ENCODE results near the gene DLG2.

Gene DLG2

GRCh38 chr11:85483861-85484260 is 143.3 kb downstream of the DLG2 start:
- POLR2A ChIA-PET (ENCODE audit: low non-redundant PET), result no interaction called here
- no peak overlapping the region for H3K27ac ChIP-seq
- DNase-seq (ENCODE audit: low spot score), result no peak
- TF ChIP-seq, protein P1, sequence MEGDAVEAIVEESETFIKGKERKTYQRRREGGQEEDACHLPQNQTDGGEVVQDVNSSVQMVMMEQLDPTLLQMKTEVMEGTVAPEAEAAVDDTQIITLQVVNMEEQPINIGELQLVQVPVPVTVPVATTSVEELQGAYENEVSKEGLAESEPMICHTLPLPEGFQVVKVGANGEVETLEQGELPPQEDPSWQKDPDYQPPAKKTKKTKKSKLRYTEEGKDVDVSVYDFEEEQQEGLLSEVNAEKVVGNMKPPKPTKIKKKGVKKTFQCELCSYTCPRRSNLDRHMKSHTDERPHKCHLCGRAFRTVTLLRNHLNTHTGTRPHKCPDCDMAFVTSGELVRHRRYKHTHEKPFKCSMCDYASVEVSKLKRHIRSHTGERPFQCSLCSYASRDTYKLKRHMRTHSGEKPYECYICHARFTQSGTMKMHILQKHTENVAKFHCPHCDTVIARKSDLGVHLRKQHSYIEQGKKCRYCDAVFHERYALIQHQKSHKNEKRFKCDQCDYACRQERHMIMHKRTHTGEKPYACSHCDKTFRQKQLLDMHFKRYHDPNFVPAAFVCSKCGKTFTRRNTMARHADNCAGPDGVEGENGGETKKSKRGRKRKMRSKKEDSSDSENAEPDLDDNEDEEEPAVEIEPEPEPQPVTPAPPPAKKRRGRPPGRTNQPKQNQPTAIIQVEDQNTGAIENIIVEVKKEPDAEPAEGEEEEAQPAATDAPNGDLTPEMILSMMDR (conservative IDR thresholded peaks at IDR 0.05; ENCODE audit: low read depth), result no peak
- CTCF ChIA-PET, result no interaction called here

- ChIA-PET POLR2A (ENCODE audit: low non-redundant PET) (no interaction called here), CTCF (no interaction called here)
- TF ChIP-seq, protein P1 (conservative IDR thresholded peaks at IDR 0.05; ENCODE audit: low read depth), result no peak
- H3K27ac ChIP-seq, result no peak overlapping the region
- DNase-seq (ENCODE audit: low spot score), result no peak
Observed at GRCh38 chr11:85481862-85482261, 145.3 kb downstream of the DLG2 start.

- CTCF ChIA-PET, result no interaction called here
Observed at GRCh38 chr11:85475660-85476517, 151.3 kb downstream of the DLG2 start.

DNA sequence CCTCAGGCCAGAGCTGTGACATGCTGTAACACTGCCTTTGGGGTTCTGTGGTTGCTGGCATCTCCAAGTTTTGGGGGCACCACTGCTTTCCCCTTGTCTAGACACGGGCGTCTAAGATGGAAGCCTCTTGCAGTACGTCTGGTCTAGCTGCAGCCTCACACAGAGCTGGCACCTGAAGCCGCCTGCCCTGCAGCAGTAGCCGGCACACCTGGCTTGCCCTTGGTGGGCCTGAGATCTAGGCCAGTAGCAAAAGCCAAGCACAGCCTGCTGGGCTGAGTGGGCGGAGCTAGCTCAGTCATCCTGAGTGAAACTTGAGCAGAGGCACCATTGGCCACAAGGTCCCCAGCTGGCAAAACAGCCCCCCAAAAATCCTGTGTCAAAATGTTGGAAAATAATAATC is 154.2 kb downstream of the DLG2 start:
- POLR2A ChIA-PET (ENCODE audit: low non-redundant PET), result no interaction called here
- CTCF ChIA-PET, result interaction anchor here (0.6 kb wide), 1 partner anchor 1698 kb away, joined by 3 read pairs; no protein-coding TSS in a partner anchor

More at GRCh38 chr11:85475660-85476517, 151.3 kb downstream of the DLG2 start:
- no peak for DNase-seq (ENCODE audit: low spot score)
- TF ChIP-seq, protein P1 (conservative IDR thresholded peaks at IDR 0.05; ENCODE audit: low read depth), result no peak
- POLR2A ChIA-PET (ENCODE audit: low non-redundant PET), result no interaction called here
- no peak overlapping the region for H3K27ac ChIP-seq

GRCh38 chr11:85464283-85464682 is 162.9 kb downstream of the DLG2 start:
- TF ChIP-seq, protein P1 (conservative IDR thresholded peaks at IDR 0.05; ENCODE audit: low read depth), result no peak
- no peak for DNase-seq (ENCODE audit: low spot score)
- POLR2A ChIA-PET (ENCODE audit: low non-redundant PET), result no interaction called here
- H3K27ac ChIP-seq, result no peak overlapping the region
- CTCF ChIA-PET, result no interaction called here

More for the DNA sequence above, 154.2 kb downstream of the DLG2 start:
- TF ChIP-seq, protein P1 (conservative IDR thresholded peaks at IDR 0.05; ENCODE audit: low read depth), result no peak
- no peak for DNase-seq (ENCODE audit: low spot score)
- no peak overlapping the region for H3K27ac ChIP-seq

DNA sequence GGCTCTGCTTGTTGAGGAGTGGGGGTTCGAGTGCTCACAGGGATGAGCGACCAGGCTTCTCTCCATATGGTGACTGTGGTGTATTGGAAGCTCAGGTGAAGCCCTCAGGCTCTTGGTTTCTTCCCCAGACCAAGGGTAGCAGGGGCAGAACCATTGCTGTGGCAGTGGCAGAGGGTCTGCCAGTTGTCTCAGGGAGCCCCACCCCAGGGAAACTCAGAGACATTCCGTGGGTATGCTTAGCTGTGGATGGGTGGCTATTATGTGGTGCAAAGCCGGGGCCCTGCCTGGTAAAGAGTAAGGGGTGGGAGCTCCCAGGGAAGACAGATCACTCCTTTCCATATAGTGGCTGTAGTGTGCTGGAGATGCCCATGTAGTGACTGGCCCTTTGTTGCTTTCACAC is 167.8 kb downstream of the DLG2 start:
- ChIA-PET CTCF (no interaction called here), POLR2A (ENCODE audit: low non-redundant PET) (no interaction called here)
- TF ChIP-seq, protein P1 (conservative IDR thresholded peaks at IDR 0.05; ENCODE audit: low read depth), result no peak
- DNase-seq (ENCODE audit: low spot score), result no peak
- H3K27ac ChIP-seq, result no peak overlapping the region
